Myocyte (in vitro differentiated cells): ENCODE results near the gene REXO1. TPM values are rescaled to one million over a fixed set of nuclear protein-coding genes. Genes with fewer than 3 reads are reported as not detected.

Experiments
- DNase-seq: peaks from one replicate; pipeline ENCODE4 v3.0.0-alpha.2; 2012; ENCODE audit warnings: low read depth
- microRNA counts: library from miRNA; unstranded; fragments of <30 nt; microRNA quantifications from one replicate; lab custom pipeline; 2016
- microRNA-seq: library from miRNA; unstranded; fragments of <30 nt; microRNA quantifications from one replicate; pipeline ENCODE4, GENCODE V29; 2016
- total RNA-seq: library from RNA; depleted of rRNA; stranded (reverse); fragments of >200 nt; gene quantifications from 2 replicates; pipeline ENCODE4 v1.2.3, GENCODE V29; 2014

REXO1 gene
- total RNA-seq, 1 donor from 2014 or later: 9.4 TPM

- no peak for DNase-seq
These were observed 79.2 kb downstream of the REXO1 start for GRCh38 chr19:1768918-1769644.

GRCh38 chr19:1768248-1768647 lies 80.0 kb downstream of the REXO1 start:
- no peak for DNase-seq

DNA sequence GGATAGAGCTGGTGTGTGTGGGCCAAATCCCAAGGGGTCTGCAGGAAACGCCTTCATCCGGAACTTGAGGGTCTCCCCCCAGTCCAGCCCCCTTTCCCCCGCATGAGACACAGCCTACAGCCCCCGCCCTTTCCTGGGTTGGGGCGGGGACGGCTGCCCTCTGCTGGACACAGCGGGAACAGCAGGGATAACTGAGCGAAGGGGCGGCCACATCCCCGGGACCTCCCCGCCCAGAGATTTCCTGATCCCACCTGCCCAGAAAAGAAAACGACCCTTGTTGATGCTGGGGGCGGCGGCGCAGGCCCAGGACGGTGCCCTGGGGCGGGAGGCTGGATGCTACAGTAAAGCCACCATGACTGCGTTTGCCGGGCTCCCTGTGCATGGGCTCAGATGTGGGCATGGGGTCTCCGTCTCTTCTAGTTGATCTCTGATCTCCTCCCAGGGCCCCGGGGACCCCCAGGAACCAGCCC lies 80.8 kb downstream of the REXO1 start:
- DNase-seq: no peak

- no peak for DNase-seq
These were observed 81.4 kb downstream of the REXO1 start for GRCh38 chr19:1766800-1767352.

- no peak for DNase-seq
These were observed 82.1 kb downstream of the REXO1 start for GRCh38 chr19:1765904-1766799.

MicroRNA genes within 50 kb of the gene (microRNA counts, 767-probe panel; counts per million panel counts)
- not detected for microRNA hsa-miR-1909-3p (lab: Ali Mortazavi, UCI)

Small RNA genes lying within 50 kb of the gene (microRNA-seq; reads per million reads assigned to microRNA genes)
- gene MIR1909: 0.81 reads per million

Other genes with a start within 250 kb of the REXO1 start
- 70.9 and 73.3 TPM in 2 replicates for gene UQCR11, start 243.0 kb downstream of the REXO1 start, total RNA-seq
- gene TCF3, start 195.9 kb downstream of the REXO1 start, total RNA-seq: 124 and 141 TPM in 2 replicates
- gene ONECUT3, start 95.0 kb downstream of the REXO1 start, total RNA-seq: not detected in 2 replicates
- 0.48 and 1.1 TPM in 2 replicates for gene ATP8B3, start 36.2 kb downstream of the REXO1 start, total RNA-seq
- gene KLF16, start 15.1 kb upstream of the REXO1 start, total RNA-seq: 8.6 and 9.7 TPM in 2 replicates
- 106 and 111 TPM in 2 replicates for gene ABHD17A, start 37.0 kb upstream of the REXO1 start, total RNA-seq
- 4.7 and 5.0 TPM in 2 replicates for gene ADAT3, start 56.9 kb upstream of the REXO1 start, total RNA-seq
- 73.0 and 97.7 TPM in 2 replicates for gene SCAMP4, start 56.9 kb upstream of the REXO1 start, total RNA-seq
- gene CSNK1G2, start 92.7 kb upstream of the REXO1 start, total RNA-seq: 70.6 and 75.2 TPM in 2 replicates
- gene BTBD2, start 167.2 kb upstream of the REXO1 start, total RNA-seq: 40.2 and 44.4 TPM in 2 replicates
- 35.3 and 44.6 TPM in 2 replicates for gene MKNK2, start 202.8 kb upstream of the REXO1 start, total RNA-seq
- 17.6 and 22.4 TPM in 2 replicates for gene MOB3A, start 247.8 kb upstream of the REXO1 start, total RNA-seq
- 7.2 and 8.2 TPM in 2 replicates for gene IZUMO4, start 248.4 kb upstream of the REXO1 start, total RNA-seq